VCaP (cell line): Measurements from ENCODE around the gene PDLIM7.

Experiments
- H3K27ac ChIP-seq: fragments of 450-650 bp; 2 replicates; pipeline ENCODE4 v1.5.1; 2017
- TF ChIP-seq, protein P1 (sequence below): fragments of 450-650 bp; conservative IDR thresholded peaks from 2 replicates; pipeline ENCODE4 v1.5.1; 2017; ENCODE audit warnings: mild to moderate bottlenecking, moderate library complexity

Gene PDLIM7

GRCh38 chr5:177523711-177524538 lies 26.5 kb upstream of the PDLIM7 start:
- H3K27ac ChIP-seq: no peak overlapping the region
- TF ChIP-seq, protein P1, sequence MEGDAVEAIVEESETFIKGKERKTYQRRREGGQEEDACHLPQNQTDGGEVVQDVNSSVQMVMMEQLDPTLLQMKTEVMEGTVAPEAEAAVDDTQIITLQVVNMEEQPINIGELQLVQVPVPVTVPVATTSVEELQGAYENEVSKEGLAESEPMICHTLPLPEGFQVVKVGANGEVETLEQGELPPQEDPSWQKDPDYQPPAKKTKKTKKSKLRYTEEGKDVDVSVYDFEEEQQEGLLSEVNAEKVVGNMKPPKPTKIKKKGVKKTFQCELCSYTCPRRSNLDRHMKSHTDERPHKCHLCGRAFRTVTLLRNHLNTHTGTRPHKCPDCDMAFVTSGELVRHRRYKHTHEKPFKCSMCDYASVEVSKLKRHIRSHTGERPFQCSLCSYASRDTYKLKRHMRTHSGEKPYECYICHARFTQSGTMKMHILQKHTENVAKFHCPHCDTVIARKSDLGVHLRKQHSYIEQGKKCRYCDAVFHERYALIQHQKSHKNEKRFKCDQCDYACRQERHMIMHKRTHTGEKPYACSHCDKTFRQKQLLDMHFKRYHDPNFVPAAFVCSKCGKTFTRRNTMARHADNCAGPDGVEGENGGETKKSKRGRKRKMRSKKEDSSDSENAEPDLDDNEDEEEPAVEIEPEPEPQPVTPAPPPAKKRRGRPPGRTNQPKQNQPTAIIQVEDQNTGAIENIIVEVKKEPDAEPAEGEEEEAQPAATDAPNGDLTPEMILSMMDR: no peak

- H3K27ac ChIP-seq: no peak overlapping the region
Measured at GRCh38 chr5:177520916-177521513, 23.6 kb upstream of the PDLIM7 start.

DNA sequence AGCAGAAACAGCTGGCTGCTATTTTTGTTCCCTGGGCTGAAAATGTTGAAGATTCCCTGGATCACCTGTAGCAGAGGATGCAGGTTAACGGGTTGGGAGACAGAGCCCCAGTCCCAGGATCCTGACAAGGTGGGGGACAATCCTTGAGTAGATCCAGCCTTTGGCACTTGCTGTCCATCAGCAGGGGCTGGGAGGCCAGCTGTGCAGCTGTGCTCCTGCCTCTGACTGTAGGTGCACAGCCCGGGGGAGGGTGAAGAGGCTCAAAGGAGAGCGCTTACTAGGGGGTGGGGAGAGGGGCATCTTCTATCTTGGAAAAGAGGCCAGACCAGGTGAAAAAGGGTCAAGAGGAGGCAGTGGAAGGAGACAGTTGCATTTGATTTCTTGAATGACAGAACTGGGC lies 22.9 kb upstream of the PDLIM7 start:
- TF ChIP-seq, protein P1: no peak
- no peak overlapping the region for H3K27ac ChIP-seq

More at GRCh38 chr5:177520916-177521513, 23.6 kb upstream of the PDLIM7 start:
- TF ChIP-seq, protein P1: 0 out of 2 replicates have a peak, but pooled peaks have one; percentile 12

DNA sequence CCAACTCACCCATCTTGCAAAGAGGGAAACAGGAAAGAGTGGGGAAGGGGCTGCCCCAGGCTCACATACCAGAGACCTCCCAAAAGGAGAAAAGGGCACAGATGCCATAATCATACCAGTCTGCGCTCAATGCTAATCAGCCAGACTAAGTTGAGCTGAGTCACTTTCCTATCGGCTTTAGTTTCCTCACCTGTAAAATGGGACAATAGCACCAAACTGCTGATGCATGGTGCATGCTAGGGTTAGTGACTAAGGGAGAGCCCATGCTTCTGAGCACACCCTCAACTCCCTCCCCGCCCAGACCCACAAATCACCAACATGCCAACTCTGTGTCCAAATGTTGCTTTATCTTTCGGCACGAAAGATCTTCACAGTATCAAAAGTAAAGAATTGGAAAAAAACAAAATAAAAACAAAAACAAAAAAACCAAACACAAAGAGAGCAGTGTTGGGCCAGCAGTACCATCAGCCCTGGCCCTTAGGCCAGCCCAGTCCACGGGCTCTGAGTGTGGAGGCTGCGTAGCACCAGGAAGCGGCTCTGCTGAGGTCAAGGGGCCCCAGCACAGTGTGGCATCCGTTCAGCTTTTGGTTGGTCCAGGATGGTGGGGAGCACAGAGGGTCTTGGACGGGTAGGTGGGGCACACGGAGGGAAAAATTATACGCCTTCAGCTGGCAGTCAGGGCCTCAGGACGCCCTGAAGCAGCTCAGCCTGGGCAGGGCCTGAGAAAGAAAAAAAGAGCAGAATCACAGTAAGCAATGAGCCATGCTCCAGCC lies 22.2 kb upstream of the PDLIM7 start:
- peak overlapping the region; percentile 26 for H3K27ac ChIP-seq
- TF ChIP-seq, protein P1: no peak

GRCh38 chr5:177516601-177517568 lies 19.5 kb upstream of the PDLIM7 start, which contains the start of gene DDX41:
Gene DDX41 (minus strand): TSS chr5:177516961. CDS start chr5:177516945, 16 bp downstream.
- TF ChIP-seq, protein P1: peak; percentile 22
- H3K27ac ChIP-seq: peak within 1 kb of the TSS; percentile 89

DNA sequence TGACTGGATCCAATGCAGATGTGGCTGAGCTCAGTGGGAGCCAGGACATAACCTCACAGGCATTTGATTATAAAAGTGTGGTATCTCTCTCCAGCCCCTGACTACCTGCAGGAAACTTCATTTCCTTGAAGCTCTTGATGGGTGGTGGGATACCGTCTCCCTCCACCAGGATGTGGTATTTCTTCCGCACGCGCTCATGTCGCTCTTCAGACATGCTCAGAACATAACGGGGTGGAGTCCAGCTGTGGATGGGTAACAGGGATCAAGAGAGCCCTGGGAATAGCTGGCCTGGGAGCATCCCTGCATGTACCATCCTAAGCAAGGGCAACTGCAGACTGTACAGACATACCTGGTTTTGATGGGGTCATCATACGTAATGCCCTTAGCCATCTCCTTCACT lies 18.2 kb upstream of the PDLIM7 start:
- TF ChIP-seq, protein P1: no peak
- H3K27ac ChIP-seq: no peak overlapping the region; the same call in 1 of the 2 replicates
